Measurements from ENCODE around the gene TOX2.

TOX2 gene

GRCh38 chr20:44001667-44002596 lies 87.3 kb downstream of the TOX2 start:
- DNase-seq (ENCODE audit: low spot score) = no peak

GRCh38 chr20:44002861-44003260 lies 88.2 kb downstream of the TOX2 start:
- no peak for DNase-seq (ENCODE audit: low spot score)

- peak; percentile 26 for DNase-seq (ENCODE audit: low spot score)
Observed at GRCh38 chr20:44003609-44004008, 89.0 kb downstream of the TOX2 start.

- no peak for DNase-seq (ENCODE audit: low spot score)
Observed at GRCh38 chr20:44004306-44004915, 89.8 kb downstream of the TOX2 start.

GRCh38 chr20:44005661-44006060 lies 91.0 kb downstream of the TOX2 start:
- DNase-seq (ENCODE audit: low spot score) = no peak

- DNase-seq (ENCODE audit: low spot score) = no peak
Observed at GRCh38 chr20:44006126-44006525, 91.5 kb downstream of the TOX2 start.

GRCh38 chr20:44006578-44006977 lies 91.9 kb downstream of the TOX2 start:
- no peak for DNase-seq (ENCODE audit: low spot score)

- no peak for DNase-seq (ENCODE audit: low spot score)
Observed at GRCh38 chr20:44008806-44009678, 94.4 kb downstream of the TOX2 start.

GRCh38 chr20:44009679-44009992 lies 95.0 kb downstream of the TOX2 start:
- DNase-seq (ENCODE audit: low spot score) = no peak

GRCh38 chr20:44010162-44010704 lies 95.6 kb downstream of the TOX2 start:
- no peak for DNase-seq (ENCODE audit: low spot score)

GRCh38 chr20:44011251-44011940 lies 96.7 kb downstream of the TOX2 start:
- no peak for DNase-seq (ENCODE audit: low spot score)

- no peak for DNase-seq (ENCODE audit: low spot score)
Observed at GRCh38 chr20:44012466-44013226, 98.0 kb downstream of the TOX2 start.

- no peak for DNase-seq (ENCODE audit: low spot score)
Observed at GRCh38 chr20:44014807-44015732, 100.4 kb downstream of the TOX2 start.

- no peak for DNase-seq (ENCODE audit: low spot score)
Observed at GRCh38 chr20:44015733-44016103, 101.1 kb downstream of the TOX2 start.

GRCh38 chr20:44016525-44016924 lies 101.9 kb downstream of the TOX2 start:
- no peak for DNase-seq (ENCODE audit: low spot score)

GRCh38 chr20:44017211-44017610 lies 102.6 kb downstream of the TOX2 start:
- no peak for DNase-seq (ENCODE audit: low spot score)

- DNase-seq (ENCODE audit: low spot score) = no peak
Observed at GRCh38 chr20:44017905-44018258, 103.2 kb downstream of the TOX2 start.

GRCh38 chr20:44018259-44018941 lies 103.7 kb downstream of the TOX2 start:
- DNase-seq (ENCODE audit: low spot score) = peak; percentile 77

- no peak for DNase-seq (ENCODE audit: low spot score)
Observed at GRCh38 chr20:44018942-44019637, 104.4 kb downstream of the TOX2 start.

Data from left forelimb (tissue), 1 donor.